Measurements from ENCODE around the gene EEFSEC. TPM values are rescaled to one million over a fixed set of nuclear protein-coding genes. Genes with fewer than 3 reads are reported as not detected.

The EEFSEC gene
- total RNA-seq, 1 donor from 2014 or later = 16.2 TPM

GRCh38 chr3:128318275-128318941 lies 165.1 kb downstream of the EEFSEC start:
- peak in 1 of 2 donors; percentile 44 for DNase-seq (ENCODE audit: low spot score in 2 of 2)
- H3K4me3 ChIP-seq = no peak overlapping the region
- intact Hi-C loops (cut with DNase I) = no loop called here
- H3K27ac ChIP-seq = no peak overlapping the region
- H3K4me1 ChIP-seq = no peaks in the 10 kb centered on the region
- H3K36me3 ChIP-seq = peaks cover 0 to 5% of the 10 kb centered on the region in 2 donors
- no peaks in the 10 kb centered on the region for H3K9me3 ChIP-seq
- no peak for TF ChIP-seq CTCF (IDR thresholded peaks at IDR 0.05)
- H3K27me3 ChIP-seq = no peaks in the 10 kb centered on the region

- peak in 1 of 2 donors; percentile 33 for DNase-seq (ENCODE audit: low spot score in 2 of 2)
- Histone ChIP-seq H3K36me3 (peaks cover 0 to 5% of the 10 kb centered on the region in 2 donors), H3K9me3 (no peaks in the 10 kb centered on the region), H3K4me3 (no peak overlapping the region), H3K27me3 (no peaks in the 10 kb centered on the region), H3K27ac (no peak overlapping the region), H3K4me1 (no peaks in the 10 kb centered on the region)
- TF ChIP-seq CTCF (IDR thresholded peaks at IDR 0.05) = no peak
- intact Hi-C loops (cut with DNase I) = no loop called here
Measured at GRCh38 chr3:128319107-128319506, 165.8 kb downstream of the EEFSEC start.

- DNase-seq (ENCODE audit: low spot score in 2 of 2) = peak in 1 of 2 donors; percentile 34
- intact Hi-C loops (cut with DNase I) = loop anchor here (5.0 kb wide), 1 partner anchor 147 kb away; no protein-coding TSS in a partner anchor
- no peak for TF ChIP-seq CTCF (IDR thresholded peaks at IDR 0.05)
Measured at GRCh38 chr3:128319741-128320141, 166.5 kb downstream of the EEFSEC start.

GRCh38 chr3:128320551-128321340 lies 167.5 kb downstream of the EEFSEC start:
- Histone ChIP-seq H3K4me3 (no peak overlapping the region), H3K9me3 (no peaks in the 10 kb centered on the region), H3K36me3 (peaks cover 0 to 5% of the 10 kb centered on the region in 2 donors), H3K4me1 (no peaks in the 10 kb centered on the region), H3K27ac (no peak overlapping the region), H3K27me3 (no peaks in the 10 kb centered on the region)
- intact Hi-C loops (cut with DNase I) = loop anchor here (5.0 kb wide), 1 partner anchor 148 kb away; no protein-coding TSS in a partner anchor
- no peak for TF ChIP-seq CTCF (IDR thresholded peaks at IDR 0.05)
- DNase-seq (ENCODE audit: low spot score in 2 of 2) = peak in 1 of 2 donors; percentile 31

More at GRCh38 chr3:128319741-128320141, 166.5 kb downstream of the EEFSEC start:
- no peak overlapping the region for H3K27ac ChIP-seq
- no peaks in the 10 kb centered on the region for H3K27me3 ChIP-seq
- H3K9me3 ChIP-seq = no peaks in the 10 kb centered on the region
- H3K4me3 ChIP-seq = no peak overlapping the region
- H3K36me3 ChIP-seq = peaks cover 0 to 5% of the 10 kb centered on the region in 2 donors
- no peaks in the 10 kb centered on the region for H3K4me1 ChIP-seq

GRCh38 chr3:128321418-128321817 lies 168.1 kb downstream of the EEFSEC start:
- Histone ChIP-seq H3K27ac (no peak overlapping the region), H3K4me3 (no peak overlapping the region), H3K4me1 (no peaks in the 10 kb centered on the region), H3K27me3 (no peaks in the 10 kb centered on the region), H3K9me3 (no peaks in the 10 kb centered on the region), H3K36me3 (peaks cover 0 to 5% of the 10 kb centered on the region in 2 donors)
- DNase-seq (ENCODE audit: low spot score in 2 of 2) = no peak
- no peak for TF ChIP-seq CTCF (IDR thresholded peaks at IDR 0.05)
- intact Hi-C loops (cut with DNase I) = loop anchor here (5.0 kb wide), 1 partner anchor 149 kb away; no protein-coding TSS in a partner anchor
